ENCODE results near the gene ANKS1B. TPM values are rescaled to one million over a fixed set of nuclear protein-coding genes. Genes with fewer than 3 reads are reported as not detected.

The ANKS1B gene
- total RNA-seq, 3 donors from 2014 or later, result 0.05 to 0.56 (median 0.16) TPM

- H3K27me3 Mint-ChIP-seq (ENCODE audit: low read depth), result peaks cover 4% of the 10 kb centered on the region
- no peaks in the 10 kb centered on the region for H3K4me1 Mint-ChIP-seq (ENCODE audit: low read depth)
- ATAC-seq, result no peak
- H3K9me3 Mint-ChIP-seq, result peaks cover 4% of the 10 kb centered on the region
- no peaks in the 10 kb centered on the region for H3K36me3 Mint-ChIP-seq (ENCODE audit: insufficient read depth)
- DNase-seq, result no peak
- H3K4me3 Mint-ChIP-seq, result no peak overlapping the region
Measured at GRCh38 chr12:99019798-99020197, 964.9 kb downstream of the ANKS1B start.

- DNase-seq (no peak), ATAC-seq (no peak)
- no peak overlapping the region for H3K4me3 Mint-ChIP-seq
- no peaks in the 10 kb centered on the region for H3K36me3 Mint-ChIP-seq (ENCODE audit: insufficient read depth)
- peaks cover 3% of the 10 kb centered on the region for H3K27me3 Mint-ChIP-seq (ENCODE audit: low read depth)
- no peaks in the 10 kb centered on the region for H3K4me1 Mint-ChIP-seq (ENCODE audit: low read depth)
- H3K9me3 Mint-ChIP-seq, result peaks cover 4% of the 10 kb centered on the region
Measured at GRCh38 chr12:99017971-99018370, 966.8 kb downstream of the ANKS1B start.

DNA sequence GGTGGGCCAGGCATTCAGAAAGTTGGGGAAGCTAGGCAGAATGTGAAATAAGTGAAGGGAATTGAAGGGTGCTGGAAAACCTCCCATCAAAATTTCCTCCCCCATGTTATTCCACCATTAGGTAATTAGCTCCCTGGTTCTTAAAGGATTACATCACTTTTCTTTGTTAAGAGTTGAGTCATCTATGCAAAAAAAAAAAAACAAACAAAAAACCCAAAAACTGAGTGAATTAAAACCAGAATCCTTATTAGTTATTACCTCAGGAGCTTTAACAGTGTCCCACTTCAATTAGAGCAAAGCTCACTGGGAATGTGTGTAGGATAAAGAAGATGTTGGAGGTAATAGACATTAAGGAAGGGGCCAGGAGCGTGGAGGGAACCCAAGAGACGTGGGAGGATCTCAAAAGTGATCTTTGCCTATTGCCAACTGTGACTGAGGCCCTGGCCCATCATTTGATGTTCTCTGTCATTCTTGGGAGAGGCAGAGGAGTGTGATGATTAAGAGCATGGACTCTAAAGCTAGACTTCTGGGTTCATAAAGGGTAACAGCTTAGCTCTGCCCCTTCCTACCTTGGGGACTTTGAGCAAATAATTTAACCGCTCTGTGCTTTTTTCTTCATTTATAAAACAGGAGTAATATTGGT is 975.0 kb downstream of the ANKS1B start:
- Mint-ChIP-seq H3K27me3 (ENCODE audit: low read depth) (no peaks in the 10 kb centered on the region), H3K4me1 (ENCODE audit: low read depth) (no peaks in the 10 kb centered on the region), H3K9me3 (no peaks in the 10 kb centered on the region), H3K36me3 (ENCODE audit: insufficient read depth) (no peaks in the 10 kb centered on the region), H3K4me3 (no peak overlapping the region)
- no peak for ATAC-seq
- no peak for DNase-seq

GRCh38 chr12:99005601-99006000 is 979.1 kb downstream of the ANKS1B start:
- H3K27me3 Mint-ChIP-seq (ENCODE audit: low read depth), result peaks cover 3% of the 10 kb centered on the region
- no peak overlapping the region for H3K4me3 Mint-ChIP-seq
- ATAC-seq, result no peak

DNA sequence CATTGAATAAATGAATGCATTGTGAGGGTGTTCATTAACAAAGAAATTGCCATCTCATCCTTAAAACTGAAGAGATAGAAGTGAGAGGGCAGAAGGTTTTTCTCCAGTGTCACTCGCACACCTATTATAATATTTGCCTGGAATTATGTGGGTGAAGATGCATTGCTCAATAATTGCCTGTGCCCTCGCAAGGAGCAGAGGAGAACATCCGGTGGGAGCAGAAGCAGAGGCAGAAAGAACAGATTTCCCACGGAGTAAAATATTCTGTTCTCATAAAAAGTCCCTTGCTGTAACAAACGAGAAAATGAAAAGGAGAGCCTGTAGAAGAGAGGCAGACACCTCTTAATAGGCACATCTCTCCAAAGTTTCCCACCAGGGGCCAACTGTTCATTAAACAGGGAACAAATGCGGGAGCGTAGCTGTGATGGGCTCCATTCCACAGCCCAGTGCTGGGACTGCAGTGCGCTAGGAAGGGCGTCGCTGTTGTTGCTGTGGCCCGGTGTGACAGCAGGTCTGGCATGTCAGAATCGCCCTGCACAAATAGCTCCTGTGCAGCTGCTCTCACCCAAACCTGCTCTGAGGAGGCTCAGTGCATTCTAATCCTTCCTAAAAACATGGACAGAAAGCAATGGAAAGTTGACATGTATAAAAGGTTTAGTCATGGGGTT is 979.8 kb downstream of the ANKS1B start:
- Mint-ChIP-seq H3K4me3 (no peak overlapping the region), H3K9me3 (no peaks in the 10 kb centered on the region), H3K27me3 (ENCODE audit: low read depth) (peaks cover 3% of the 10 kb centered on the region), H3K36me3 (ENCODE audit: insufficient read depth) (no peaks in the 10 kb centered on the region), H3K4me1 (ENCODE audit: low read depth) (no peaks in the 10 kb centered on the region)
- ATAC-seq, result no peak
- DNase-seq, result no peak

More at GRCh38 chr12:99005601-99006000, 979.1 kb downstream of the ANKS1B start:
- no peak for DNase-seq
- Mint-ChIP-seq H3K9me3 (no peaks in the 10 kb centered on the region), H3K4me1 (ENCODE audit: low read depth) (no peaks in the 10 kb centered on the region), H3K36me3 (ENCODE audit: insufficient read depth) (no peaks in the 10 kb centered on the region)

GRCh38 chr12:99002731-99003130 is 982.0 kb downstream of the ANKS1B start:
- ATAC-seq, result no peak
- DNase-seq, result no peak
- Mint-ChIP-seq H3K4me3 (no peak overlapping the region), H3K36me3 (ENCODE audit: insufficient read depth) (no peaks in the 10 kb centered on the region), H3K4me1 (ENCODE audit: low read depth) (no peaks in the 10 kb centered on the region), H3K27me3 (ENCODE audit: low read depth) (peaks cover 6% of the 10 kb centered on the region), H3K9me3 (no peaks in the 10 kb centered on the region)

DNA sequence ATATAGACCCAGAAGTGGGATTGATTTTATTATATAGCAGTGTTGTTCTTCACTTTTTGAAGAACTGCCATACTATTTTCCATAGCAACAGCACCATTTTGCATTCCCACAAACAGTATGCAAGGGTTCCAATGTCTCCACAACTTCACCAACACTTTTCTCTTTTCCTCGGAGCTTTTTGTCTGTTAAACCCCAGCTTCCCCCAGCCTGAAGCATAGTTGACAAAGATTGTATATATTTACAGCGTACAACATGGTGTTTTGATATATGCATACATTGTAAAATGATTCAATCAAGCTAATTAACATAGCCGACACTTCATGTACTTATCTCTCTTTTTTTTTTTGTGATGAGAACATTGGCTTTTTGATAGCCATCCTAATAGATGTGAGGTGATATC is 982.6 kb downstream of the ANKS1B start:
- no peak for ATAC-seq
- Mint-ChIP-seq H3K4me1 (ENCODE audit: low read depth) (no peaks in the 10 kb centered on the region), H3K4me3 (no peak overlapping the region), H3K36me3 (ENCODE audit: insufficient read depth) (no peaks in the 10 kb centered on the region), H3K9me3 (no peaks in the 10 kb centered on the region), H3K27me3 (ENCODE audit: low read depth) (peaks cover 6% of the 10 kb centered on the region)
- DNase-seq, result no peak

- H3K27me3 Mint-ChIP-seq (ENCODE audit: low read depth), result peaks cover 6% of the 10 kb centered on the region
- no peaks in the 10 kb centered on the region for H3K4me1 Mint-ChIP-seq (ENCODE audit: low read depth)
- H3K9me3 Mint-ChIP-seq, result no peaks in the 10 kb centered on the region
- no peak overlapping the region for H3K4me3 Mint-ChIP-seq
- ATAC-seq (no peak), DNase-seq (no peak)
- no peaks in the 10 kb centered on the region for H3K36me3 Mint-ChIP-seq (ENCODE audit: insufficient read depth)
Measured at GRCh38 chr12:98999559-98999958, 985.2 kb downstream of the ANKS1B start.

DNA sequence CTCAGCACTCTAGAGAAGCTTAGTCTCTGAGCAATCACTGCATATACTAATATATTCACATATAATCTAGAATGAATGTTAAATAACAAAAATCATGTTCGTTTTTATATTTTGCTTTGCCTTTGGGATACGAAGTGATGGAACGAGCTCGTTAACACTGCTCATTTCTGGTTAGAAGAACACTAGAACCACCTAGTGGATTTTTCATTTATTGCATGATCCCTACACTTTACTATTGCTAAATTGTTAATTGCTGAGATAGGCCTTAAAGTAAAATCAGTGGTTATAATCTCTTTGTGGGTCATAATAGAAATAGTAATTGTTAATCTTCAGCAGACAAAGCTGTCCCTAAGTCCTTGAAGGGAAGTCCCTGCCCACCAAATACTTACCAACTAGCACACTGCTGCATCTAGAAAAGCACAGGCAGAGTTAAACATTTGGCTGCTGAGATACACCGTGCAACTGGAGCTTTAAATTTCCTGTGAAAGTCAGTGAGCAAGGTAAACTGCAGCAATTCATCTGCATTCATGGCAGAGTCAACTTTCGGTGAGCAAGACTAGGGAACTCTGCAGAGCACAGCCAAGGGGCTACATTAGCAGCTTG is 985.9 kb downstream of the ANKS1B start:
- no peak for ATAC-seq
- no peak overlapping the region for H3K4me3 Mint-ChIP-seq
- no peaks in the 10 kb centered on the region for H3K4me1 Mint-ChIP-seq (ENCODE audit: low read depth)
- peaks cover 3% of the 10 kb centered on the region for H3K27me3 Mint-ChIP-seq (ENCODE audit: low read depth)
- H3K9me3 Mint-ChIP-seq, result no peaks in the 10 kb centered on the region
- H3K36me3 Mint-ChIP-seq (ENCODE audit: insufficient read depth), result no peaks in the 10 kb centered on the region
- no peak for DNase-seq

DNA sequence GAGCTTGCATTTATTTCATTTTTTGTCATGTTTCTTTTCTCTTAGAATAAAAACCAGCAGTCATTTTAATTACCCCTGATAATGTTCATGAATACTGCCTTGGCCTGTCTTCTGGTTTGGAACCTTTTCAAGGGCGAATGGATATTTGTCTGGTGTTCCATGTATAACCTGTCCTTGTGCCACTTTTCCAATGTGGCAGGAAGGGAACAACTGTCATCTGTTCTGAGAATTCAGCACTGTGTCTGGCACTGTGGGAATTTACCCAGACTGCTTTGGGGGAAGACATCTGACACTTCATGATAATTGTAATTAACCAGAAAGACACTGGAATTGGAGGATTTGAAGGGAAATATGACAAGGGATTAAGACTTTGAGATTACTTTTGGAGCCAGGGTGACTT is 986.8 kb downstream of the ANKS1B start:
- no peak overlapping the region for H3K4me3 Mint-ChIP-seq
- no peaks in the 10 kb centered on the region for H3K36me3 Mint-ChIP-seq (ENCODE audit: insufficient read depth)
- ATAC-seq, result no peak
- no peaks in the 10 kb centered on the region for H3K9me3 Mint-ChIP-seq
- H3K4me1 Mint-ChIP-seq (ENCODE audit: low read depth), result no peaks in the 10 kb centered on the region
- DNase-seq, result no peak
- peaks cover 3% of the 10 kb centered on the region for H3K27me3 Mint-ChIP-seq (ENCODE audit: low read depth)

DNA sequence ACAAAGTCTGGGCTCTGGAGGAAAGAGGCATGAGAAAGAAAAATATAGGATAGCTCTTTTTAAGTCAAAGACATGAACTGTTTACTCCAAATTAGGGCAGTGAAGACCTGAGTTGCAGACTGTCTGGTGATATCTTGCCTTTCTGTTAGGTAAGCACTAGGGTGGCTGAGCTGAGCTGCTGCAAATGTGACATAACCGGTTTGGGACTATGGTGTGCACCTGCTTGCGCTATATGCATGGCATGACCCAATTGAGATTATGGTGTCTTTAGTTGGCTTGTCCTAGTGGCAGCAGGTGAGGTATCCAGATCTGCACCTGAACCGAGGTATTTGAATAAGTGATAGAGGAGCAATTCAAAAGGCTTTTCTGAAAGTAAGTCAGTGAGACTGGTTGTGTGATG is 994.1 kb downstream of the ANKS1B start:
- Mint-ChIP-seq H3K27me3 (ENCODE audit: low read depth) (peaks cover 18% of the 10 kb centered on the region), H3K9me3 (peaks cover 7% of the 10 kb centered on the region), H3K4me1 (ENCODE audit: low read depth) (no peaks in the 10 kb centered on the region), H3K4me3 (no peak overlapping the region), H3K36me3 (ENCODE audit: insufficient read depth) (no peaks in the 10 kb centered on the region)
- ATAC-seq (no peak), DNase-seq (no peak)

- no peak for DNase-seq
- Mint-ChIP-seq H3K4me1 (ENCODE audit: low read depth) (no peaks in the 10 kb centered on the region), H3K4me3 (no peak overlapping the region), H3K9me3 (peaks cover 9% of the 10 kb centered on the region), H3K36me3 (ENCODE audit: insufficient read depth) (no peaks in the 10 kb centered on the region), H3K27me3 (ENCODE audit: low read depth) (peaks cover 13% of the 10 kb centered on the region)
- ATAC-seq, result no peak
Measured at GRCh38 chr12:98985156-98985555, 999.6 kb downstream of the ANKS1B start.

DNA sequence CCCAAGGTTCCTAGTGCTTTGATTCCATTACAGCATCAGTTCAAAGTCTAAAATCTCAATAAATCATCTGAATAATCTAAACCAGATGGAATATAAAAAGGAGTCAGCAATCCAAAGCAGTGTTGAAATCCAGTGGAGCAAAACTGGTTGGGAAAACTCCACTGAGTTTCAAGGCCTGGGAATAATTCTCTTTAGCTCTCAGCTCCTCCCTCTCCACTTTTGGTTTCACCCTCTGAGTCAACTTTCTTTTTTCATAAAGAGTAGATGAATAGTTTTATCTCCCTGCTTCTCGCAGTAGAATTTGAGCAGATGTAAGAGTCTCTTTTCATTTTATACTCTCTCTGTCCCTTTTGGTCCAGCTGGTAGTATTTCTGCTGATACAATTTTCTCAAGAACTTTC is 1001.1 kb downstream of the ANKS1B start:
- DNase-seq (no peak), ATAC-seq (no peak)
- Mint-ChIP-seq H3K27me3 (ENCODE audit: low read depth) (peaks cover 9% of the 10 kb centered on the region), H3K36me3 (ENCODE audit: insufficient read depth) (no peaks in the 10 kb centered on the region), H3K9me3 (peaks cover 9% of the 10 kb centered on the region), H3K4me1 (ENCODE audit: low read depth) (no peaks in the 10 kb centered on the region), H3K4me3 (no peak overlapping the region)

DNA sequence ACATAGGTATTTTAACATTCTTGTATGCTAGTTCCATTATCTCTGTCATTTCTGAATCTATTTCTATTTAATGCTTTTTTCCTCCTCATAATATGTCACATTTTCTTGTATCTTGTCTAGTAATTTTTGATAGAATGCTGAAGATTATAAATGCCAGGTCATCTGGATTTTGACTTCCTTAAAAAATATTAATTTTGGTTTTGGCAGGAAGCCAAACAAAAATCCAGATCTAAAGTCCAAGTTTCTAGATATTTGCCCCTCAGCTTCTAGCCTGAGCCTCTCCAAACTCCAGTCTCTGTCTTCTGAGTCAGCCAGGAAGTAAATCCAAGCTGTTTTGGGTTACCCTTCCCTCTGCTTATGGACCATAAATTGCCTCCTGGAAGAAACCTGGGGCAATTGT is 1004.2 kb downstream of the ANKS1B start:
- Mint-ChIP-seq H3K9me3 (peaks cover under 1% of the 10 kb centered on the region), H3K4me1 (ENCODE audit: low read depth) (no peaks in the 10 kb centered on the region), H3K27me3 (ENCODE audit: low read depth) (peaks cover 6% of the 10 kb centered on the region), H3K36me3 (ENCODE audit: insufficient read depth) (no peaks in the 10 kb centered on the region), H3K4me3 (no peak overlapping the region)
- no peak for ATAC-seq
- DNase-seq, result no peak

GRCh38 chr12:98977186-98977585 is 1007.5 kb downstream of the ANKS1B start:
- no peak for ATAC-seq
- no peak for DNase-seq
- Mint-ChIP-seq H3K4me1 (ENCODE audit: low read depth) (no peaks in the 10 kb centered on the region), H3K27me3 (ENCODE audit: low read depth) (peaks cover 7% of the 10 kb centered on the region), H3K36me3 (ENCODE audit: insufficient read depth) (no peaks in the 10 kb centered on the region), H3K9me3 (no peaks in the 10 kb centered on the region), H3K4me3 (no peak overlapping the region)
